ENCODE measurements around the gene NECTIN2. TPM values are rescaled to one million over a fixed set of nuclear protein-coding genes. Genes with fewer than 3 reads are reported as not detected.
"Not testable (repeated sequence)": the region's sequence is repeated elsewhere in the genome, so short reads cannot be mapped to it uniquely, and the experiment has no call there.

Gene NECTIN2
- total and polyA plus RNA-seq, 2 donors from 2014 or later, result 110 to 111 TPM

- no peak overlapping the region for H3K27ac ChIP-seq (ENCODE audit: low read depth in 2 of 2, low read length in 2 of 2)
- peaks cover 0 to 5% (median 0%) of the 10 kb centered on the region in 3 donors for H3K36me3 ChIP-seq (ENCODE audit: control insufficient read depth in 2 of 3, insufficient read depth in 3 of 3, low read length in 3 of 3)
- no peak overlapping the region for H3K4me3 ChIP-seq (ENCODE audit: low read length in 3 of 3)
- H3K27me3 ChIP-seq (ENCODE audit: control insufficient read depth, insufficient read depth, low read length), result no peaks in the 10 kb centered on the region
- no peaks in the 10 kb centered on the region for H3K4me1 ChIP-seq (ENCODE audit: control insufficient read depth in 2 of 3, insufficient read depth in 2 of 3, low read depth in 1 of 3, low read length in 3 of 3)
- FAIRE-seq, result no peak
- no peak overlapping the region for H3K9ac ChIP-seq (ENCODE audit: low read length in 3 of 3)
- intact Hi-C loops (cut with DNase I), result loop anchor here (5.0 kb wide), 1 partner anchor 43 kb away; no protein-coding TSS in a partner anchor
- no peak for TF ChIP-seq CTCF (IDR thresholded peaks at IDR 0.05; ENCODE audit: borderline replicate concordance, extremely low read depth, insufficient read depth)
- no peaks in the 10 kb centered on the region for H3K9me3 ChIP-seq (ENCODE audit: control insufficient read depth in 2 of 3, insufficient read depth in 1 of 3, low read length in 3 of 3)
- peak in 1 of 5 donors; percentile 74 for DNase-seq
Measured at GRCh38 chr19:44908836-44909261, 62.8 kb downstream of the NECTIN2 start.

- Histone ChIP-seq H3K36me3 (ENCODE audit: control insufficient read depth in 2 of 3, insufficient read depth in 3 of 3, low read length in 3 of 3) (peaks cover 0 to 5% (median 0%) of the 10 kb centered on the region in 3 donors), H3K9ac (ENCODE audit: low read length in 3 of 3) (no peak overlapping the region), H3K9me3 (ENCODE audit: control insufficient read depth in 2 of 3, insufficient read depth in 1 of 3, low read length in 3 of 3) (no peaks in the 10 kb centered on the region), H3K4me1 (ENCODE audit: control insufficient read depth in 2 of 3, insufficient read depth in 2 of 3, low read depth in 1 of 3, low read length in 3 of 3) (no peaks in the 10 kb centered on the region), H3K27ac (ENCODE audit: low read depth in 2 of 2, low read length in 2 of 2) (no peak overlapping the region), H3K27me3 (ENCODE audit: control insufficient read depth, insufficient read depth, low read length) (no peaks in the 10 kb centered on the region), H3K4me3 (ENCODE audit: low read length in 3 of 3) (no peak overlapping the region)
- intact Hi-C loops (cut with DNase I), result loop anchor here (5.0 kb wide), 1 partner anchor 43 kb away; no protein-coding TSS in a partner anchor
- TF ChIP-seq CTCF (IDR thresholded peaks at IDR 0.05; ENCODE audit: borderline replicate concordance, extremely low read depth, insufficient read depth), result no peak
- DNase-seq, result no peak
- FAIRE-seq, result no peak
Measured at GRCh38 chr19:44909775-44910174, 63.7 kb downstream of the NECTIN2 start.

DNA sequence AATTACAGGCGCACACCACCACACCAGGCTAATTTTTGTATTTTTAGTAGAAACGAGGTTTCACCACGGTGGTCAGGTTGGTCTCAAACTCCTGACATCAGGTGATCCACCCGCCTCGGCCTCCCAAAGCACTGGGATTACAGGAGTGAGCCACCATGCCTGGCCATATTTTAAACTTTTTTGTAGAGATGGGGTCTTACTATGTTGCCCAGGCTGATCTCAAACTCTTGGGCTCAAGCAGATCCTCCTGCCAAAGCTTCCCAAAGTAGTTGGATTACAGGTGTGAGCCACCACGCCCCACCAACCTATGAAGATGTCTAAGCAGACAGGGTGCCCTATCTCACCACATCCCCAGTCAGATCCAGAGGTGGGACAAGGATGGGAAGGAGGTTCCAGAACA lies 65.8 kb downstream of the NECTIN2 start:
- DNase-seq; H3K4me1 ChIP-seq (ENCODE audit: control insufficient read depth in 2 of 3, insufficient read depth in 2 of 3, low read depth in 1 of 3, low read length in 3 of 3); H3K4me3 ChIP-seq (ENCODE audit: low read length in 3 of 3); H3K36me3 ChIP-seq (ENCODE audit: control insufficient read depth in 2 of 3, insufficient read depth in 3 of 3, low read length in 3 of 3); H3K27me3 ChIP-seq (ENCODE audit: control insufficient read depth, insufficient read depth, low read length); H3K27ac ChIP-seq (ENCODE audit: low read depth in 2 of 2, low read length in 2 of 2); H3K9me3 ChIP-seq (ENCODE audit: control insufficient read depth in 2 of 3, insufficient read depth in 1 of 3, low read length in 3 of 3); intact Hi-C loops (cut with DNase I); H3K9ac ChIP-seq (ENCODE audit: low read length in 3 of 3); FAIRE-seq: not testable (repeated sequence)

DNA sequence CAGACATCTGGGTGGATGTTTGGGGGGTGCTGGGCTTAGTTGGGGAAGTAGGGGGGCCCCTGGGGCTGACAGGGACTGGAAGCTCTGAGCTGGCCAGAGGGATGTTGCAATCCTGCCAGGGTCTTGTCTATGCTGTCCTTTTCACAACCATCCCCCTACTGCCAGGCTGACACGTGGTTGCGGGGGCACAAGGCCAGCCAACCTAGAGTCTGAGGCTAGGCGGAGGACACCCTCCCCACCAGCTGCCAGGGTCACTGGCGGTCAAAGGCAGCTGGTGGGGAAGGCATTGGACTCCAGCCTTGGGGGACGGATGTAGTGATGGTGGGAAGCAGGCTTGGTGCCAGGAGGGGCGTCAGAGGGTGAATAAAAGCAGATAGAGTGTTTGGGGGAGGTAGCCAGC lies 66.8 kb downstream of the NECTIN2 start:
- intact Hi-C loops (cut with DNase I), result no loop called here
- peaks cover 0 to 1% (median 0%) of the 10 kb centered on the region in 3 donors for H3K36me3 ChIP-seq (ENCODE audit: control insufficient read depth in 2 of 3, insufficient read depth in 3 of 3, low read length in 3 of 3)
- TF ChIP-seq CTCF (IDR thresholded peaks at IDR 0.05; ENCODE audit: borderline replicate concordance, extremely low read depth, insufficient read depth), result no peak
- H3K9me3 ChIP-seq (ENCODE audit: control insufficient read depth in 2 of 3, insufficient read depth in 1 of 3, low read length in 3 of 3), result no peaks in the 10 kb centered on the region
- H3K4me3 ChIP-seq (ENCODE audit: low read length in 3 of 3), result no peak overlapping the region
- H3K27ac ChIP-seq (ENCODE audit: low read depth in 2 of 2, low read length in 2 of 2), result no peak overlapping the region
- FAIRE-seq (no peak), DNase-seq (no peak)
- H3K9ac ChIP-seq (ENCODE audit: low read length in 3 of 3), result no peak overlapping the region
- no peaks in the 10 kb centered on the region for H3K27me3 ChIP-seq (ENCODE audit: control insufficient read depth, insufficient read depth, low read length)
- no peaks in the 10 kb centered on the region for H3K4me1 ChIP-seq (ENCODE audit: control insufficient read depth in 2 of 3, insufficient read depth in 2 of 3, low read depth in 1 of 3, low read length in 3 of 3)

- FAIRE-seq; H3K27ac ChIP-seq (ENCODE audit: low read depth in 2 of 2, low read length in 2 of 2); H3K9me3 ChIP-seq (ENCODE audit: control insufficient read depth in 2 of 3, insufficient read depth in 1 of 3, low read length in 3 of 3); intact Hi-C loops (cut with DNase I); H3K4me1 ChIP-seq (ENCODE audit: control insufficient read depth in 2 of 3, insufficient read depth in 2 of 3, low read depth in 1 of 3, low read length in 3 of 3); H3K4me3 ChIP-seq (ENCODE audit: low read length in 3 of 3); H3K27me3 ChIP-seq (ENCODE audit: control insufficient read depth, insufficient read depth, low read length); H3K9ac ChIP-seq (ENCODE audit: low read length in 3 of 3); H3K36me3 ChIP-seq (ENCODE audit: control insufficient read depth in 2 of 3, insufficient read depth in 3 of 3, low read length in 3 of 3): not testable (repeated sequence)
- DNase-seq, result peak in 1 of 5 donors; percentile 4
Measured at GRCh38 chr19:44913512-44914432, 67.7 kb downstream of the NECTIN2 start.

Data from kidney (tissue), 14 donors.